Measurements from ENCODE around the gene LHX2.

The LHX2 gene

DNA sequence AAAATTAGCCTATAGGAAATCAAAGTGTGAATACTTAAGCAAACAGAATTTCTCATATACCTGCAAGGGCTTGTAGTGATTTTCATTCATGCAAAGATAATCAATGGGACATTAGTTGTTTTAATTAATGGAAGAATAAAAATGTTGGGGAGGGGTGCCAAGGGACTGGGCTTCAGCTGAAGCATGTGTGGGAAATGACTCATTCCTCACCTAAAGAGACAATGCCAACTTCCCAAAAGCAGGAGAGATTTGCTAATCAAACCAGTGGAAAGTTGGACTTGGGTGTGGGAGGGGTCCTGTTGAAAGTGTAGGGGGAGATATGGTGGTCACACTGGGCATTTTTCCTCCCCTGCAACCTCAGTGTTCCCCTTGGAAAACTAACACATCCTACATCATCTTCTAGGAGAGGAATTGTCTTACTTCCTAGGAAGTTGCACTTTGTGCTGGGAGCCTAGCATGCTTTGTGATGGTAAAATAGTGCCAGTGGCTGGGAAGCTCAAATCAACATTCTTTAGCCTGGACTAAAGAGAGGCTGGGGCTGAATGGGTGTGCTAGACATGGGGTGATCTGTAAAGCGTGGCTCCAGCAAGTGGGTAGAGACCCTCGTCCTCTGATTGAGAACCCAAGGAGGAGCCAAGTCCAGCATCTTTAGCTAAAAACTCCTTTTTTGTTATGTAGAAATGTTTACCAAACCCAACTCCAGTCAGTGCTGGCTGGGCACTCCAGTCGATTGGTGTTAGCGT is 6.4 kb upstream of the LHX2 start:
- peaks cover 100% of the 10 kb centered on the region for H3K27me3 ChIP-seq
- TF ChIP-seq, protein P1, sequence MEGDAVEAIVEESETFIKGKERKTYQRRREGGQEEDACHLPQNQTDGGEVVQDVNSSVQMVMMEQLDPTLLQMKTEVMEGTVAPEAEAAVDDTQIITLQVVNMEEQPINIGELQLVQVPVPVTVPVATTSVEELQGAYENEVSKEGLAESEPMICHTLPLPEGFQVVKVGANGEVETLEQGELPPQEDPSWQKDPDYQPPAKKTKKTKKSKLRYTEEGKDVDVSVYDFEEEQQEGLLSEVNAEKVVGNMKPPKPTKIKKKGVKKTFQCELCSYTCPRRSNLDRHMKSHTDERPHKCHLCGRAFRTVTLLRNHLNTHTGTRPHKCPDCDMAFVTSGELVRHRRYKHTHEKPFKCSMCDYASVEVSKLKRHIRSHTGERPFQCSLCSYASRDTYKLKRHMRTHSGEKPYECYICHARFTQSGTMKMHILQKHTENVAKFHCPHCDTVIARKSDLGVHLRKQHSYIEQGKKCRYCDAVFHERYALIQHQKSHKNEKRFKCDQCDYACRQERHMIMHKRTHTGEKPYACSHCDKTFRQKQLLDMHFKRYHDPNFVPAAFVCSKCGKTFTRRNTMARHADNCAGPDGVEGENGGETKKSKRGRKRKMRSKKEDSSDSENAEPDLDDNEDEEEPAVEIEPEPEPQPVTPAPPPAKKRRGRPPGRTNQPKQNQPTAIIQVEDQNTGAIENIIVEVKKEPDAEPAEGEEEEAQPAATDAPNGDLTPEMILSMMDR (IDR thresholded peaks at IDR 0.05; ENCODE audit: low read depth, low read length): no peak
- no peaks in the 10 kb centered on the region for H3K36me3 ChIP-seq
- H3K4me1 ChIP-seq: no peaks in the 10 kb centered on the region
- no peaks in the 10 kb centered on the region for H3K9me3 ChIP-seq
- no peak for DNase-seq
- H3K4me3 ChIP-seq (ENCODE audit: low read depth, low read length): no peak overlapping the region

DNA sequence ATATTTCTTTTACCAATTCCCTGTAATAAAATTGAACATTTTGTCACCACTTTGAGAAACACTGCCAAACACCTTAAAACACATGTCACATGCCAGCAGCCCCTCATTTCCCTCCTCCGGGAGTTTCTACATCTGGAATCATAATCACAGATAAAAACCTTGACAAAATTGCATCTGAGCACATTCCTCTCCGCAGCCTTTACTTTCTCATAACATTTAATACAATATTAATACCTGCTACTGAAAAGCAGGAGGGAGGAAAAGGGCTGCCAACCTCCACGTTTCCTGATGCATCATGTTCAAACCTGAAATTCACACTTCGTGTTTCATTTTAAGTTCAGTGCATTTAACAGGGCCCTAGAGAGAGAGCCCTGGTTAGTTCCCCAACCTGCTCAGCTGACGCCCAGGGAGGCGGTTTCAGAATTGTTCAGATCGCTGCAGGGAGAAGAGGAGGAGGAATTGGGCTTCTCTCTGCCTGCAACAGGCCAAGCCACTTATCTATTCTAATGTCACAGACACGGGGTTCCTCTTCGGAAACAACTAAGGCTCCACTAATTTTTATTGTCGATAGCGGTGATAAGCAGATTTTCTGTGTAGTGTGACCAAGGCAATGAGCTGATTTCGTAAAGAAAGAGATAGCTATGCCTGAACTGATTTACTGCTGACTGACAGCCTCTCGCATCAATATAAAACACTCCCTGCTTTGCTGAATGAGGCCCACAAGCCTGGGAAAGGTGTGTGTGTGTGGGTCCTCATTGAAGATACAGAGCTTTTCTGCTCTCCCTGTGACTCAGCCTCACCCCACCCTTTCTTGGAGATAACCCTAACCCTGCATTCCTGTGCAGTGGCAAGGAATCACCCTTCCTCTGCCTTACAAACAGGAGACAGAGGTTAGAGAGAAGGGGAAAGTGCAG is 4.9 kb upstream of the LHX2 start:
- no peak for DNase-seq
- no peaks in the 10 kb centered on the region for H3K4me1 ChIP-seq
- no peaks in the 10 kb centered on the region for H3K36me3 ChIP-seq
- TF ChIP-seq, protein P1 (IDR thresholded peaks at IDR 0.05; ENCODE audit: low read depth, low read length): no peak
- peaks cover 99% of the 10 kb centered on the region for H3K27me3 ChIP-seq
- H3K4me3 ChIP-seq (ENCODE audit: low read depth, low read length): no peak overlapping the region
- peaks cover 3% of the 10 kb centered on the region; the same call in 1 of the 2 replicates for H3K9me3 ChIP-seq

DNA sequence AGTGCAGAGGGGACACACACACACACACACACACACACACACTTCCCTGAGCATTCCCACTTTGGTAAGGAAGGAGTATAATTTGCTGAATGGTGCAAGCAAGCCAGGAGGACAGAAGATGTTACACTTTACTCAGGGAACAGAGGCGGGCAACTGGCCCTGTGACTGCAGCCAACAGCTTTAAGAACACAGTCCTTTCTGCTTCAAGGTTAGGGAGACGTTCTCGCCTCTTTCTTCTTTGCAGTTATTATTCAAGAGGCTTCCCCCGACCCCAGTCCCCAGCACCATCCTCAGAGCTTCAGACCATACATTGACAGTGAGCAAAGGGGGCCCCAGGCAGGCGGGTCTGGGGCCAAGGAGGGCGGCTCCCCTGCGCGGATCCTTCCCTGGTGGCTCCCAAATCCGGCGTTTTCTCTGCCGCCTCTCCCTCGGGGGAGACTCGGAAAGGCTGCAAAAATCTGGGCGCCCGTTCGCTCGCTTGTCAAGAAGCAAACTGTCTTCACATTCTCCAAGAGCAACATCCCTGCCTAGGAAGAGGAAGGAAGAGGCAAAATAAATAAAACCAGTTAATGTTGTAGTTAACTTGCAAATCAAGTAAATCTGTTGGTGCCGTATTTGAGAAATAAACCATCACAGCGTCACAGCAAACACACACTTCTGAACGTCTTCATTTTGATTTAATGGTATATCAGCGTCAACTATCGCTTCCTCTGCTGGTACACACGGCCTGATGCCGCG is 3.8 kb upstream of the LHX2 start:
- Histone ChIP-seq H3K36me3 (no peaks in the 10 kb centered on the region), H3K27me3 (peaks cover 99% of the 10 kb centered on the region), H3K4me1 (no peaks in the 10 kb centered on the region), H3K9me3 (peaks cover 4% of the 10 kb centered on the region; the same call in 1 of the 2 replicates), H3K4me3 (ENCODE audit: low read depth, low read length) (no peak overlapping the region)
- DNase-seq: no peak
- TF ChIP-seq, protein P1 (IDR thresholded peaks at IDR 0.05; ENCODE audit: low read depth, low read length): no peak

DNA sequence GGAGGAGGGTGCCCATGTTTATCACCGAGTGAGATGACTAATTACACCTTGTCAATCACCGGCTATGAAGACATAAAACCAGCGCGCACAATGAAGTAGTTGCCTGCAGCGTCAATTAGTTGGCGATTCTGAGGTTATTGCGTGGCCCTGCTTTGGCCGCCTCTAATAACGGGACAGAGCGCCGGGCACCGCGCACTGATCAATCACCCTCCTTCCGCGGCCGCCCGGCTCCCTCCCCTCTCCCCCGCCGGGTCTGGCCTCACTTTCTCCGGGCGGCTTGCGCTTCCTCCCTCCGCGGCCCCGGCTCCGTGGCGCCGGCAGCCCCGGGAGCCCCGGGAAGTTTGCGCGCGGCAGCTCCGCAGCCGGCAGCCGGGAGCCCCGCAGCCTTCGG is 3.3 kb upstream of the LHX2 start:
- TF ChIP-seq, protein P1 (IDR thresholded peaks at IDR 0.05; ENCODE audit: low read depth, low read length): no peak
- Histone ChIP-seq H3K4me3 (ENCODE audit: low read depth, low read length) (no peak overlapping the region), H3K36me3 (no peaks in the 10 kb centered on the region), H3K9me3 (peaks cover 4% of the 10 kb centered on the region; the same call in 1 of the 2 replicates), H3K27me3 (peaks cover 99% of the 10 kb centered on the region), H3K4me1 (no peaks in the 10 kb centered on the region)
- no peak for DNase-seq

DNA sequence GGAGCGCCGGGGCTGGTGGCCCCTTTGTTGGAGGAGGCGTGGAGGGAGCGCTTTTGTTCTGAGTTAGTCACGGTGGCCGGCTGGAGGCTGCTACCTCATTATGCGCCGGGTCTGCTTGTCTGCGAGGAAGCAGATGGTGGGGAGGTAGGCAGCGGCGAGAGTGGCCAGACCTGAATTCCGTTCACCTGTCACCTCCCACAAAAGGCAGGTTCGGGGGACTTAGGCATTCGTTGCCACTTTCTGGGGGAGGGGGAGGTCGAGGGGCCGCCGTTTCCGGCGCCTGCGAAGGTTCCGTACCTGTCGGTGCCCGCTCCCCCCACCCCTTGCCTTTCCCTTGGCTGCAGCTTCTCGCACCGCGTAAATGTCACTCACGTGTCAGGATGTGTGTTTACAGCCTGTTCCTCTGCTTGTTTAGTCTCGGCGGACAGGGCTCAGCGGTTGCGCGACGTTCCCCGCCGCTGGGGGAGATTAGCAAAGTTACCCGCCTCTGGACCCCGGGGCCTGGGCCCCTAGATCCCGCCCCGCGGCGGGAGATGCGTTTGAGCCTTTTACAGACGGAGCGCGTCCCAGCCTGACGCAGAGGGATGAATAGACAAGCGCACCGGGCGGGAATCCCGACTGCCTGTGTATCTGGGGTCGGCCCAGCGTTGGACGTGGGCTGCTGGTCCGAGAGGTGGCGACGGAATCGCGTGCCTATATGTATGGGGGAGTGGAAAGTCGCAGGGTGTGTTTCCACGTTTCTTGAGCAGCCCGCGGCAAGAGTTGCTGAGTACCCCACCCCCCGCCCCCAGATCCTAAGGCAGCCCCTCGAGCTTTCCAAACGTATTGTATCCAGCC is 2.7 kb upstream of the LHX2 start:
- TF ChIP-seq, protein P1 (IDR thresholded peaks at IDR 0.05; ENCODE audit: low read depth, low read length): no peak
- Histone ChIP-seq H3K4me3 (ENCODE audit: low read depth, low read length) (no peak overlapping the region), H3K9me3 (peaks cover 4% of the 10 kb centered on the region; the same call in 1 of the 2 replicates), H3K27me3 (peaks cover 99% of the 10 kb centered on the region), H3K36me3 (no peaks in the 10 kb centered on the region), H3K4me1 (no peaks in the 10 kb centered on the region)
- DNase-seq: no peak
